HG03159 (cell line): Measurements from ENCODE around the gene PATJ.
"Not testable (repeated sequence)": the region's sequence is repeated elsewhere in the genome, so short reads cannot be mapped to it uniquely, and the experiment has no call there.

Source experiments
- ATAC-seq: cut with Tn5 transposase; IDR thresholded peaks from one replicate; pipeline ENCODE4 v1.9.1; 2021; ENCODE audit warnings: mild to moderate bottlenecking, moderate library complexity; ENCODE audit not compliant: unreplicated experiment

PATJ gene

GRCh38 chr1:62194651-62195544 lies 452.6 kb downstream of the PATJ start, which contains the start of gene L1TD1:
Gene L1TD1, plus strand, starts transcription at chr1:62194849. Its CDS starts 11,780 bp downstream, at chr1:62206629.
- ATAC-seq = no peak

GRCh38 chr1:62196086-62196690 lies 453.9 kb downstream of the PATJ start:
- ATAC-seq = no peak

GRCh38 chr1:62198069-62198780 lies 455.9 kb downstream of the PATJ start:
- no peak for ATAC-seq

GRCh38 chr1:62198781-62199125 lies 456.5 kb downstream of the PATJ start:
- ATAC-seq = no peak

GRCh38 chr1:62207187-62207586 lies 464.9 kb downstream of the PATJ start:
- ATAC-seq = no peak

GRCh38 chr1:62208087-62208486 lies 465.8 kb downstream of the PATJ start:
- no peak for ATAC-seq

GRCh38 chr1:62208970-62209369 lies 466.7 kb downstream of the PATJ start:
- no peak for ATAC-seq

- ATAC-seq = no peak
Measured at GRCh38 chr1:62209931-62210595, 467.8 kb downstream of the PATJ start.

GRCh38 chr1:62210960-62211359 lies 468.7 kb downstream of the PATJ start:
- ATAC-seq = no peak

- no peak for ATAC-seq
Measured at GRCh38 chr1:62212411-62212810, 470.1 kb downstream of the PATJ start.

GRCh38 chr1:62213075-62213914 lies 471.0 kb downstream of the PATJ start:
- ATAC-seq = no peak

GRCh38 chr1:62218604-62219003 lies 476.3 kb downstream of the PATJ start:
- ATAC-seq = no peak

- ATAC-seq = not testable (repeated sequence)
Measured at GRCh38 chr1:62220456-62220855, 478.2 kb downstream of the PATJ start.

GRCh38 chr1:62221171-62221570 lies 478.9 kb downstream of the PATJ start:
- ATAC-seq = no peak

- no peak for ATAC-seq
Measured at GRCh38 chr1:62222321-62222720, 480.0 kb downstream of the PATJ start.

GRCh38 chr1:62224182-62224581 lies 481.9 kb downstream of the PATJ start:
- no peak for ATAC-seq

- no peak for ATAC-seq
Measured at GRCh38 chr1:62227496-62227895, 485.2 kb downstream of the PATJ start.
